Stimulated activated CD4-positive, alpha-beta T cell treated with anti-CD3 and anti-CD28 coated beads, TNF-alpha, amount 100 ng/mL, for 4 hours (primary cell): ENCODE results near the gene CYP2R1.
"Not testable (repeated sequence)": the region's sequence is repeated elsewhere in the genome, so short reads cannot be mapped to it uniquely, and the experiment has no call there.

ENCODE experiments used
- DNase-seq, 3 experiments: peaks; one replicate each; pipeline ENCODE4 v3.0.0-alpha.2; 2020; ENCODE audit warnings: low read depth in 3 of 3

CYP2R1 gene

DNA sequence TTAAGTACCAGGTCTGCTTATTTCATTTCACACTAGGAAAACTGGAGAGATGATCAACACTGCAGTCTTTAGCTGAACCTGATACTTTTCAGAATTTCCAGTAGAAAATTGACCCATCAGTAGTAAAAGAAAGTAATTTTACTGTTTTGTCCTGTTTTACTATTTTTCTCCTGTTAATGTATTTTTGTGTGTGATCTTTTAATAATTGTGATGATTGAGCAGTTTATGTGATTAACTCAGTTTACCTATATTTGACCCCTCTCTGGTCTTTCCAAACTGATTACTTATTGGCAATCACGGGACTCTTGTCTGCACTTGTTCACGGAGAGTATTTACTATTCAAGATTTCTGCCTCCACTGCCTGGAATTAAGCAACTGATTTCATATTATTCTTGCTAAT, 546 bp upstream of the CYP2R1 start:
- no peak for DNase-seq

DNA sequence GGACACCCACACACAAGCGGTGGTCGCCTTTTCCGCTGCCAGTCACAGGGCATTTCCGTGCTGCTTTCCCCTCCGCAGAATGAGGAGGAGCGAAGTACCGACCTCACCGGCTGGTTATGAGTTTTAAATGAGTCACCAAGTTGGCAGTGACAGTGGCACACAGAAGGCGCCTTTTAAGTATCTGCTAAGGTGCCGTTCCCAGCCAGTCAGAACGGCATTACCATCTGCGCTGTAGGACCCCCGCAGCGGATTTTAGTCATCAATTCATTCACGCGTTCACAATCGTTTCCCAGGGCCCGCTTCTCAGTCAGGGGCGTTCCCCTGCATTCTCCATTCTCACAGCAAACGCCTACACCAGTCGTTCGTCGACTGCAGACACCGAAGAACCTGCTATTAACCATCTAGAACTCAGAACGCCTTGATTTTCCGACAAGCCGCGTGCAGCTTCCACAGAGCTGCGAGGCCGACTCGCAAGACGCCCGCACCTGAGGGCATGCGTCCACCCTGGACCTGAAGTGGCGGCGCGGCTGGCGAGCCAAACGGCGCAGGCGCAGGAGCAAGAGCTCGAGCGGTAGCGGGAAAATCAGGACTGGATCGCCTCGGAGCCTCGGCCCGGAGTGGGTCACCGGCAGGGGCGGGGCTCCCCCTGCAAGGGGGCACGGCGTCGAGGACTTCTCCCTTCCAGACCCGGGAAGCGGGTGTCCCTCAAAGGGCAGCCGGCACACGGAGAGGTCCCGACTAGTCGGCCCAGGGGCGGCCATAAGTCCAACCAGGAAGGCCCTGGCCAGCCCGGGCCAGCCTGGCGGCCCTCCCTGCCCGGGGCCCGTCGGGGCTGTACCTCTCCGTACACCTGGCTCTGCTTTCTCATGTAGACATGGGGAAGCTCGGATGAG, 642 bp downstream of the CYP2R1 start:
- DNase-seq = peak; percentile 68 to 81 (median 75)

DNA sequence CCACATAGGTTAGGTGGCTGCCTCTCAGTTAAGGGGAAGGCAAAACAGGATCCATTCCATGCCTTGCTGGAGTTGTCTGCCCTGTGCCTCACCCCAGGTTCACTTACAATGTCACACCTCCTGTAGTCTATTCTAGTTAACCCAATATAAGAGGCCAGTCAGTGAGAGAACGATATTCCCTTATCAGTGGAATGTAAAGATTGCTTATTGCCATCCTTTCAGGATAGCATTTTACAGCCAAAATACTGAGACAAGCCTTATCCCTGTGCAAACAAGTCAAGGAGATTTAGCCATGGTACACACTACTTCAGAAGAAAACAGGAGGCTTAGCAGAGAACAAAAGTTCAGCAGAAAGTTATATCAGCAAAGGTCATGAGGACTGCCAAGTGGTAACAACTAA, 5.5 kb downstream of the CYP2R1 start:
- no peak for DNase-seq

DNA sequence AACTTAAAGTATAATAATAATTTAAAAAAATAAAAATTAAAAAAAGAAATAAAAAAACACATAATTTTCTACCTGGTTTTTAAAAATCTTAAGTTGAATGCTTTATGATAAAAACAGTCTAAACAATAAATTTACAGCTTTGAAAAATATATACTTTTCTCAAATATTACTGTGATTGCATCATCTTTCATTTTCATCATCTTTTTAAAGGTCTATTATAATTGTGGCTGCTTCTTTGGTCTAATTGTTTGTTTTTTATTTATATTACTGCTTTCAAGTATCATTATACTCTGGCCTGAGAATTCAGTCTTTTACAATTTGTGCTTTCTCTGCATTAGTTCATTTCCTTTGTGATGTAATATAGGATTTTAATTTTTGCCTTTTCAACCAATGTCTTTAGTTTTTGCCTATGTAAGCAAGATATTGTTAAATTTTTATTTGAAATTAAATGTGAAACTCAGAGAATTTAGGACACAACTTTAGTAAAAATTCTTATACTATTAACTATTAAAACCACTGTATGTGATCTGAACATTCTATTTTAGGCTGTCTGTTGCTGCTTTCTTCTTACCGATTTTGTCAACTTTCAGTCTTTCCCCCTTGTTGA, 7.3 kb downstream of the CYP2R1 start:
- DNase-seq = no peak

DNA sequence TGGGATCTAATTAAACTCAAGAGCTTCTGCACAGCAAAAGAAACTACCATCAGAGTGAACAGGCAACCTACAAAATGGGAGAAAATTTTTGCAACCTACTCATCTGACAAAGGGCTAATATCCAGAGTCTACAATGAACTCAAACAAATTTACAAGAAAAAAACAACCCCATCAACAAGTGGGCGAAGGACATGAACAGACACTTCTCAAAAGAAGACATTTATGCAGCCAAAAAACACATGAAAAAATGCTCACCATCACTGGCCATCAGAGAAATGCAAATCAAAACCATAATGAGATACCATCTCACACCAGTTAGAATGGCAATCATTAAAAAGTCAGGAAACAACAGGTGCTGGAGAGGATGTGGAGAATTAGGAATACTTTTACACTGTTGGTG, 8.3 kb downstream of the CYP2R1 start:
- not testable (repeated sequence) for DNase-seq

DNA sequence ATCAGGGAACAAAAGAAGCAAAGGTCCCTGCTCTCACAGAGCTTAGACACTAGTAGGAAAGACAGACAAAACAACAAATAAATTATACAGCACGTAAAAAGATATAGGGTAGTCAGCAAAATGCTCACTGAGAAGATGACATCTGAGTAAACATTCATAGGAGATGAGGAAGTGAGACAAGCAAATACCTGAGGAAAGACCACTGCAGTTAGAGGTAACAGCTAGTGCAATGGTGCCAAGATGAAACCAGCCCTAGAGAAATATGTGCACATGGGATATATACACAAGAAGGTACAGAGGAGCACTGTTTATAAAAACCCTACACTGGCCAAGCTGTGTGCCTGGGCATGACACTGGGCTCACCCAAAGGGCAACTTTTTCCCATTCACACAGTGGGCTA, 9.8 kb downstream of the CYP2R1 start:
- no peak for DNase-seq

DNA sequence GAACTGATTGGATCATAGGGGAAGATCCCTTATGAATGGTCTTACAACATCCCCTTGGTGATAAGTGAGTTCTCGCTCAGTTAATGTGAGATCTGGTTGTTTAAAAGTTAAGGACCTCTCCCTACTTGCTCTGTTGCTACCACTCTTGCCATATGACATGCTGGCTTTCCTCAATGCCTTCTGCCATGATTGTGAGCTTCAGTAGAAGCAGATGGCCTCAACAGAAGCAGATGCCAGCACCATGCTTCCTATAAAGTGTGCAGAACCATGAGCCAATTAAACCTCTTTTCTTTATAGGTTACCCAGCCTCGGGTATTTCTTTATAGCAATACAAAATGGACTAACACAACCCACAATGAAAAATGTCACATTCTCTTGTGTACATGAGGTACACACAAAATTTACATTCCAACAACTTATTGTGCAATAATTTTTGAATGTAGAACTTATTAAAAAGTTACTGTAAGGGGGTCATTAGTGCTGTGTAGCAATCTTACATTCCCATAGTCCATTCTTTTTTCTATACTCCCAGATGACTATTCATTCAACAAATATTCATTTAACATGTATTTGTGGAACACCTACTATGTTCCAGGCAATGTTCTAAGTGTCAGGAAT, 10.3 kb downstream of the CYP2R1 start:
- DNase-seq = no peak

DNA sequence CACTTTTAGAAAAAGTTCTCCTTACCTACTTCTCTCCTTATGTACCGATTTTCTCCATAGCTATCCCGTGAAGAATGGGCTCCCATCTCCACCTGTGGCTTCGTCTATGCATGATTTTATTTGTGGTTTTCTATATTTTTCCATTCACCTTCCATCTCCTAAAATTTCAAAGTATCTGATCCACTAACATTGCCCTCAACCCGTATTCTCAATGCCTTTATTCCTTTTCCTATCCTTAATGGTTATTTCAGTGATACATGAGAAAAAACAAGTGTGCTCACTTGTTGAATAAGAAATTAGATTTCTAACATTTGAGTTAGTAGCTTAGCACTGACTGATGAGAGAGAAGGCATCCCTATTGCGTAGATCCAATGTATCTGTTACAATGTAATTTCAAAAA, 16.9 kb downstream of the CYP2R1 start:
- no peak for DNase-seq

DNA sequence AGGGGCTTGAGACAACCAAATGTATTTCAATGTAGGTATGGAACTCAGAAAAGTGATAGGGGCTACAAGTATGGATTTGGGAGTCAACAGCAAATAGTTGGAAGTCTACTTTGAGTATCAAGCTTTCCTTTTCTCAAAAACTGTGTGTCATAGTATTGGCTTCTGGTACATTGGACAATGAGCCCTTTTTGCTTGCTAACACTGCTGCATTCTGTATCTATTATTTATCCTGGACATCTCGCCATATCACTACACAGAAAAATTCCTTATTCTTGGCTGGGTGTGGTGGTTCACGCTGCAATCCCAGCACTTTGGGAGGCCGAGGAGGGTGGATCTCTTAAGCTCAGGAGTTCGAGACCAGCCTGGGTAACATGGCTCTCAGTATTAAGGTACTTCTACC, 18.4 kb downstream of the CYP2R1 start:
- no peak for DNase-seq

DNA sequence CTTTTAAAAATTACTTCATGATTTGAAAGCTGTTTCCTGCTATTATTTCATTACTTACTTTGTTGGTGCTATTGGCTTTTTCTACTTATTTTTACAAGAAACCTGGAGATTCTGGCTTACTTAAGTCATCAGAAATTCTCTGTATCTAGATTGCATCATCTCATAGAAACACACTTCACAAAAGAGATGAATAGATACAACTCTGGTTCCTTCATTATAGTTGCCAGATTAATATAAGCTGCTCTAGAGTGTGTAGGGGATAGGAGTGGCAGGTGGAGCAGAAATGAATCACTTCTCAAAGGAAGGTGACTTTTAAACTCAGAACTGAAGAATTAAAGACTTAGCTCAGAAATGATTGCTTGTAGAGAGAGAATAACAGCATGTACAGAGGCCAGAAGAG, 20.0 kb downstream of the CYP2R1 start:
- DNase-seq = no peak

DNA sequence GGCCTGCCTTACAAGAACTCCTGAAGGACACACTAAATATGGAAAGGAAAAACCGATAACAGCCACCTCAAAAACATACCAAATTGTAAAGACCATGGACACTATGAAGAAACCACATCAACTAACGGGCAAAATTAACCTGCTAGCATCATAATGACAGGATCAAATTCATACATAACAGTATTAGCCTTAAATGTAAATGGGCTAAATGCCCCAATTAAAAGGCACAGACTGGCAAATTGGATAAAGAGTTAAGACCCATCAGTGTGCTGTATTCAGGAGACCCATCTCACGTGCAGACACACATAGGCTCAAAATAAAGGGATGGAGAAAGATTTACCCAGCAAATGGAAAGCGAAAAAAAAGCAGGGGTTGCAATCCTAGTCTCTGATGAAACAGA, 28.3 kb downstream of the CYP2R1 start:
- not testable (repeated sequence) for DNase-seq

DNA sequence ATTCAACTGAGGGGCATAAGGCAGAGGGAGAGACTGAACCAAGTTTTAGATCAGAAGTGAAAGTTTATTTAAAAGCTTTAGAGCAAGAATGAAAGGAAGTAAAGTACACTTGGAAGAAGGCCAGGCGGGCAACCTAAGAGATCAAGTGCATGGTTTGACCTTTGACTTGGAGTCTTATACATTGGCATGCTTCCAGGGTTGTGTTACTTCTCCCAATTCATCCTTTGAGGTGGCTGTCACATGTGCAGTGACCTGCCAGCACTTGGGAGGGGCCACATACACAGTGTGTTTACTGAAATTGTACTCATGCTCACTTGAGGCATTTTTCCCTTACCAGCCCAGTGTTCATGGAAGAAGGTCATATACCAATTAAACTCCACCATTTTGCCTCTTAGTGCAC, 30.4 kb downstream of the CYP2R1 start:
- no peak for DNase-seq

DNA sequence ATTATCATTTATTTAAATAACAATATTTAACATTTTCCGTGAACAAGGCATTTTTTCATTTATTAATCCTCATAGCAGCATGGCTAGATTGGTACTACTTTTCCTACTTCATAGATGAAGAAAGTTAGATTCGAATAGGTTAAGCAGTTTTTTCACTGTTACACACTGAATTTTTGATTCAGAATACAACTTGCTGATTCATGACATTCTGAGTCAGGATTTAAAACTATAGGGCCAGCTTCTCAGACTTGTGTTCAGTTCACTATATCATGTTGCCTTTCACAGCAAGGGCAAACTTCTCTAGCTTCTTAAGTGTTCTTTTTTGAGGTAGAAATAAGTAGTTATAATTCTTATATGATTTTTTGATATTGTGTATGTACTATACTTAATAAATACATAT, 31.5 kb downstream of the CYP2R1 start:
- no peak for DNase-seq

DNA sequence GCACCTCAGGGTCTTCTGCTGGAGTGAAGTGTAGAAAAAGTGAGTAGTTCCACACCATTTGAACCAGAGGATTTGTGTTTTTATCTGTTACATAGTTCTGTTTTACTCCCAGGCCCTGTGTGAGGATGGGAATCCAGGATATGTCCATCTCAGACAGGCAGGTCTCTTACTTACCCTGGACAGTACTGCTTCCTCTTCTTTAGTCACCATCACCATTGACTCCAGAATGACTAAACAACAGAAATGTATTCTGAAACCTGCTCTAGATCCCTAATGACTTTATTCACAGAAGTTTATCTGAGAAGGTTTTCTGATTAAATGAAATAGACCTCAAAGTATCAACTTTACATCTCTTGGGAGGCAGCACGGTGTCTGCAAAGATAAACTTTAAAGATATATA, 33.6 kb downstream of the CYP2R1 start:
- DNase-seq = no peak

DNA sequence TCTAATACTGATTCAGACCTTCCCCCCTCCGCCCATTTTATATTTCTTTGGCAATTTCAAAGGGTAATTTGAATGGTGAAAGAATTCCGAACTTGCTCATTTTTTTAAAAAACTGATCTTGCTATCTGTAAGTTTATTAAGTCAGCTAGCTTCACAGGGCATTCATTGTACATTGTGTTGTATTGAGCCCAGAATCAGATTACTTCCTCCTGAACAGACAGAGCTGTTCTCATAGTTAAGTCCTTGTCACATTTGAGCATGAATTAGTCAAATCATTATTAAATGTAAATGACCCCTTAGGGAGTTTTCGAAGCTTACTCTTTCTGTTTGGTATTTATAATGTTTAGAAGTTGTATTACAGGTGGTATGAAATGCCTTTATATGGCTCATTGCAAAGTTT, 34.4 kb downstream of the CYP2R1 start:
- no peak for DNase-seq

DNA sequence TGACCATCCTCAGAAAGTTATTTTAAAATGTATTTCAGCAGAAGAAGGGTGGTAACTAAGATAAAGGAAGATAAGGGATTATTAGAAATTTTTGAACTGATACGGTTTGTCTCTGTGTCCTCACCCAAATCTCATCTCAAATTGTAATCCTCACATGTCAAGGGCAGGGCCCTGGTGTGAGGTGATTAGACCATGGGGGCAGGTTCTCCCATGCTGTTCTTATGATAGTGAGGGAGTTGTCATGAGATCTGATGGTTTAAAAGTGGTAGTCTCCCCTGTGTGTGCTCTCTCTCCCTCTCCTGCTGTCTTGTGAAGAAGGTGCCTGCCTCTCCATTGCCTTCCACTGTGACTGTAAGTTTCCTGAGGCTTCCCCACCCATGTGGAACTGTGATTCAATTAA, 36.1 kb downstream of the CYP2R1 start:
- no peak for DNase-seq

DNA sequence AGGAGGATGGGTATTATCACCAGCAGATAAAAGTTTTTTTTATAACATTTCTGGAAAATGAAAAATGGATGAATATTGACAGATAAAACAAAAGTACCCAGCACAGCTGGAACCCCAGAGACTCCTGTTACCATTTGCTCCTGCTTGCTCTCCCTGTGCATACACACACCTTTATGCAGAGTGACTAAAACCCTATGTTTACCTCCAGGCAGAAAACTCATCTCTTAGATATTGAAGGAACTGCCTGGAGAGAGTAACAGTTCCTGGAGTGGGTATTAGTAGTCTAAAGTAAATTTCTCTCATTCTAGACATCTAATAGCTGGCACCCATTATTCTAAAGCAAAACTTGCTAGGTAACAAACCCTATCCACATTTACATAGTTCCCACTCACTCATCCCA, 38.0 kb downstream of the CYP2R1 start:
- DNase-seq = no peak

DNA sequence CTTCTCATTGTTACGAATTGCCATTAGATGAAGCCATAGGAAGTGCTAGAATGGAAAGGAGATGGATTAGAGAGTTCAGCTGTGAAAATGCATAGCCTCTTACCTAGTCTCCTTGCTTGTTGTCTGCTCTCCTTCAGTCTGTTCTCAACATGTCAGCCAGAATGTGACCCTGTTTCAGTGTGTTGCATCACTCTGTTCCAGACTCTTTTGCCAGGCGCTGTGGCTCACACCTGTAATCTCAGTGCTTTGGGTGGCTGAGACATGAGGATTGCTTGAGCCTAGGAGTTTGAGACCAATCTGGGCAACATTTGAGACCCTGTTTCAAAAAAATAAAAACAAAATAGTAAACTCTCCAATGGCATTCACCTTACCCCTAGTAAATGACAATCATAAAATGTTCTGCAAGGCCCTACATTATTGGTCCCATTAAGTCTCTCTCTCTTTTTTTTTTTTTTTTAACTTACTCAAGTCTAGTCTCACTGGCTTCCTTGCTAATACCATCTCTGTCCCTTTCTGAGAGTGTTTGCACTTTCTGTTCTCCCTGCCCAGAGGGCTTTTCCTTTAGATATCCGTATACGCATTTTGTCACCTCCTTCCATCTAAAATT, 39.4 kb downstream of the CYP2R1 start:
- no peak for DNase-seq

DNA sequence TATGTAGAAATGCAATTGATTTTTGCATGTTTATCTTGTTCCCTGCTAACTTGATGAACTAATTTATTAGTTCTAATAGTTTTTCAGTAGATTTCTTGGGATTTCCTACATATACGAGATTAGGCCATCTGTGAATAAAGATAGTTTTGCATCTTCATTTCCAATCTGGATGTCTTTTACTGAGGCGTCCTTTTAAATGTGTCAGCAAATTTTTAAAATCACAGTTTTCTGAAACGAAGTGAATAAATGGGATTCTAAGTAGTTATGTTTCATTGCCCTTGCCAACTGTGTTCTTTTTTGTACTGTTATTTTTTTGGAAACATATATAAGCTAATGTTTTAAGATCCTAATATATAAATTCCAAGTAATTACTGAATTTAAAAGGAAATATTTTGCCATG, 50.0 kb downstream of the CYP2R1 start:
- DNase-seq = no peak

DNA sequence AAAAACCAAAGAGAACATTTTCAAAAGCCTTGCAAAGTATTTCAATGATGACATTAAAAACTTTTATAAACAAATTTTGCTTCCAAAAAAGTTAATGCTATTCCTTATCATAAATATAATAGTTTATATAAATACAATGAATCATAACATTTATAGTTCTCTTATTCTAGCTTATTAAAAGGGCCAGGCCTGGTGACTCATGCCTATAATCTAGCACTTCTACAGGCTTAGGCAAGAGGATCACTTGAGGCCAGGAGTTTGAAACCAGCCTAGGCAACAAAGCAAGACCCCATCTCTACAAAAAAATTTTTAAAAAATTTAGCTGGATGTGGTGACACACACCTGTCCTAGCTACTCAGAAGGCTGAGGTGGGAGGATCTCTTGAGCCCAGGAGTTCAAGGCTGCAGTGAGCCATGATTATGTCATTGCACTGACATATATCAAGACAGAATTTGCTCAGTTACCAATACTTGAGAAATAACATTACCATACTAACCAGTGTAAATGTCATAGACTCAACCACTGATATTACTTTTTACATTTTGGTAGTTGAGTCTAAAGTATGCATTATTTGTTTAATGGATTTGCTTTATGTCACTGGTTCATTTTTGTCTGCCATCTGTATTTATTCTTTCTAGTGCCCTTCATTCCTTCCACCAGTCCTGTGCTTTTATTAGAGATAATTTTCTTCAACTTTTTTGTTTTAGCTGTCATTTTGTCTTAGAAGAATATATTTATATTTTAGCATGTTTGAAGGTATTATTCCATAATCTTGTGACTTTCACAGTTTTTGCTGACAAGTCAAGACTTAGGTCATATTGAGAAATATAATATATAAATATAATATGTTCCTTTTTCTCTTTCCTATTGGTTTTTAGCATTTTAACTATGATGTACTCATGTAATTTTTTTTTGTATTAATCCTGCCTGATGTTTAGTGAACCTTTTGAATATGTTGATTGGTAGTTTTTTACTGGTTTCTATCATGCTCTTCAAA, 56.2 kb downstream of the CYP2R1 start:
- DNase-seq = no peak
